Neural progenitor cell (in vitro differentiated cells): Measurements from ENCODE around the gene RGS1. TPM values are rescaled to one million over a fixed set of nuclear protein-coding genes. Genes with fewer than 3 reads are reported as not detected.

Source experiments
- DNase-seq: peaks from one replicate; pipeline ENCODE4 v3.0.0-alpha.2; 2016; ENCODE audit warnings: low spot score
- H2AFZ ChIP-seq: fragments of 200-600 bp; sonication (generic); replicated peaks from 2 replicates; pipeline ENCODE4 v1.6.1; 2016; ENCODE audit warnings: antibody characterized with exemption
- H3F3A ChIP-seq: fragments of 200-600 bp; sonication (generic); 2 replicates; pipeline ENCODE4 v1.6.1; 2016; ENCODE audit warnings: antibody characterized with exemption, low read depth
- H3K27ac ChIP-seq: fragments of 200-600 bp; sonication (generic); 2 replicates; pipeline ENCODE4 v1.5.1; 2016; ENCODE audit warnings: mild to moderate bottlenecking
- H3K27me3 ChIP-seq: fragments of 200-600 bp; sonication (generic); 2 replicates; pipeline ENCODE4 v1.6.1; 2016; ENCODE audit warnings: mild to moderate bottlenecking, moderate library complexity
- H3K36me3 ChIP-seq: fragments of 200-600 bp; sonication (generic); 2 replicates; pipeline ENCODE4 v1.5.1; 2016
- H3K4me1 ChIP-seq: fragments of 200-600 bp; sonication (generic); 2 replicates; pipeline ENCODE4 v1.6.1; 2016; ENCODE audit warnings: mixed run types
- H3K4me2 ChIP-seq: fragments of 200-600 bp; sonication (generic); 2 replicates; pipeline ENCODE4 v1.6.1; 2016
- H3K4me3 ChIP-seq: fragments of 200-600 bp; sonication (generic); 2 replicates; pipeline ENCODE4 v1.5.1; 2016
- H3K79me2 ChIP-seq: fragments of 200-600 bp; sonication (generic); 2 replicates; pipeline ENCODE4 v1.6.1; 2016; ENCODE audit warnings: low read depth
- H3K9ac ChIP-seq: fragments of 200-600 bp; sonication (generic); 2 replicates; pipeline ENCODE4 v1.6.1; 2016
- H3K9me3 ChIP-seq: fragments of 200-600 bp; sonication (generic); 2 replicates; pipeline ENCODE4 v1.5.1; 2016; ENCODE audit warnings: low read depth
- H4K20me1 ChIP-seq: fragments of 200-600 bp; sonication (generic); 2 replicates; pipeline ENCODE4 v1.6.1; 2016; ENCODE audit warnings: low read depth
- H3K27ac Mint-ChIP-seq: 3 replicates; pipeline ENCODE4 v1.8.0; 2021; ENCODE audit warnings: mixed read lengths
- H3K27me3 Mint-ChIP-seq: 2 replicates; pipeline ENCODE4 v1.8.0; 2022; ENCODE audit warnings: low read depth, mild to moderate bottlenecking, inconsistent platforms, moderate library complexity, mixed read lengths; ENCODE audit not compliant: insufficient read depth
- H3K36me3 Mint-ChIP-seq: 3 replicates; pipeline ENCODE4 v1.8.0; 2021; ENCODE audit warnings: mixed read lengths
- H3K4me1 Mint-ChIP-seq: 3 replicates; pipeline ENCODE4 v1.8.0; 2021; ENCODE audit warnings: mixed read lengths
- H3K4me3 Mint-ChIP-seq: 3 replicates; pipeline ENCODE4 v1.8.0; 2021; ENCODE audit warnings: mild to moderate bottlenecking, moderate library complexity, mixed read lengths
- H3K9me3 Mint-ChIP-seq: 3 replicates; pipeline ENCODE4 v1.8.0; 2020; ENCODE audit warnings: mixed read lengths
- CTCF ChIP-seq: fragments of 200-600 bp; sonication (generic); IDR thresholded peaks from 2 replicates; pipeline ENCODE4 v1.5.1; 2017; ENCODE audit warnings: antibody characterized with exemption, mild to moderate bottlenecking
- EZH2 ChIP-seq: fragments of 200-600 bp; sonication (generic); IDR thresholded peaks from 2 replicates; pipeline ENCODE4 v1.6.1; 2017; ENCODE audit warnings: antibody characterized with exemption, mild to moderate bottlenecking, moderate library complexity
- EZH2phosphoT487 ChIP-seq: fragments of 200-600 bp; sonication (generic); IDR thresholded peaks from 2 replicates; pipeline ENCODE4 v1.6.1; 2017; ENCODE audit warnings: antibody characterized with exemption
- total RNA-seq: library from RNA; depleted of rRNA; stranded (reverse); fragments of >200 nt; gene quantifications from 2 replicates; pipeline ENCODE4 v1.2.3, GENCODE V29; 2015; ENCODE audit warnings: low replicate concordance

The RGS1 gene
- total RNA-seq, 1 donor from 2014 or later, result not detected

DNA sequence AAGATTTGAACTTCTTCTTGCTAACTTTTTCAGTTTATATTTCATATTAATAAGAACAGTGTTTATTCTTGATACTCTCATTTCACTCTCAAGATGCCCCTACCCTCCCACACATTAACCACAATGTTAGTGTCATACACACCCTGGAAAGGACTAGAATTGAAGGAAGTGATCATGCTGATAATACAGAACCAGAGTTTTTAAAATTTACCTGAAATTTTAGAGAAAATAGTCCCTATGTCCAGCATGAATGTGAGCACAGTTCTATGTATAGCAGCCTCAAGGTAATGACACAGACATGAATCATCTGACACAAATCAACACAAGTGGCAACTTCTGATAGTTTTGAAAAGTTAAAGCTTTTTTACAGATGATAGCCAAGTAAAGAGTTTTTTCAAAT lies 26.0 kb downstream of the RGS1 start:
- H4K20me1 ChIP-seq, result no peaks in the 10 kb centered on the region

DNA sequence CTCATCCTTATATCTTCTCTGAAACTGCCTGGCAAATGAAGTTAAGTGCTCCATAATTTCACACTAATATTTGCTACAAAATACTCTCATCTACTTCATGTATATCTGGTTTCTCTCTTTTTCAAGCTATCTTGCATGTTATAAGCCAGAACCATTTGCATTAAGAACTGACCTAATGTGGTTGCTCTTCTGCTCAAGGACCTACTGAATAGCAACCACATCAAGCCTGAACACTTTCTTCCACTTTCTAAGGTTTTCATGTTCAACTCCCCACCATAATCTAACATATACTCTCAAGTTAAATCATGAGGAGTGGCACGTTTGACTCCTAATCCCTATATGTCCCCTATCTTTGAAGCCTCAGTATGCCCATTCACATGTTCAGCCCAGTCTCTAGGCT lies 27.2 kb downstream of the RGS1 start:
- Mint-ChIP-seq H3K27me3 (no peaks in the 10 kb centered on the region), H3K4me1 (no peaks in the 10 kb centered on the region), H3K27ac (no peak overlapping the region), H3K4me3 (no peak overlapping the region), H3K9me3 (no peaks in the 10 kb centered on the region), H3K36me3 (no peaks in the 10 kb centered on the region)
- Histone ChIP-seq H4K20me1 (no peaks in the 10 kb centered on the region), H2AFZ (no peak overlapping the region), H3K36me3 (no peaks in the 10 kb centered on the region), H3K9ac (no peak overlapping the region), H3F3A (no peaks in the 10 kb centered on the region), H3K4me1 (no peaks in the 10 kb centered on the region), H3K27me3 (no peaks in the 10 kb centered on the region), H3K4me3 (no peak overlapping the region), H3K4me2 (no peak overlapping the region), H3K79me2 (no peaks in the 10 kb centered on the region), H3K9me3 (no peaks in the 10 kb centered on the region), H3K27ac (no peak overlapping the region)
- TF ChIP-seq EZH2, result no peak
- DNase-seq, result no peak

More for the DNA sequence above, 26.0 kb downstream of the RGS1 start:
- H3K4me1 Mint-ChIP-seq, result no peaks in the 10 kb centered on the region
- H3K27ac Mint-ChIP-seq, result no peak overlapping the region
- no peaks in the 10 kb centered on the region for H3K9me3 ChIP-seq
- no peak overlapping the region for H3K27ac ChIP-seq
- no peaks in the 10 kb centered on the region for H3K27me3 ChIP-seq
- H3K4me1 ChIP-seq, result no peaks in the 10 kb centered on the region
- H3K79me2 ChIP-seq, result no peaks in the 10 kb centered on the region
- no peak overlapping the region for H3K4me3 ChIP-seq
- no peaks in the 10 kb centered on the region for H3F3A ChIP-seq
- no peak overlapping the region for H3K4me3 Mint-ChIP-seq
- H3K36me3 Mint-ChIP-seq, result no peaks in the 10 kb centered on the region
- H3K9ac ChIP-seq, result no peak overlapping the region
- no peaks in the 10 kb centered on the region for H3K36me3 ChIP-seq
- no peaks in the 10 kb centered on the region for H3K9me3 Mint-ChIP-seq
- H3K4me2 ChIP-seq, result no peak overlapping the region
- no peak for DNase-seq
- TF ChIP-seq EZH2 (no peak), CTCF (no peak), EZH2phosphoT487 (no peak)
- H3K27me3 Mint-ChIP-seq, result no peaks in the 10 kb centered on the region
- H2AFZ ChIP-seq, result no peak overlapping the region

DNA sequence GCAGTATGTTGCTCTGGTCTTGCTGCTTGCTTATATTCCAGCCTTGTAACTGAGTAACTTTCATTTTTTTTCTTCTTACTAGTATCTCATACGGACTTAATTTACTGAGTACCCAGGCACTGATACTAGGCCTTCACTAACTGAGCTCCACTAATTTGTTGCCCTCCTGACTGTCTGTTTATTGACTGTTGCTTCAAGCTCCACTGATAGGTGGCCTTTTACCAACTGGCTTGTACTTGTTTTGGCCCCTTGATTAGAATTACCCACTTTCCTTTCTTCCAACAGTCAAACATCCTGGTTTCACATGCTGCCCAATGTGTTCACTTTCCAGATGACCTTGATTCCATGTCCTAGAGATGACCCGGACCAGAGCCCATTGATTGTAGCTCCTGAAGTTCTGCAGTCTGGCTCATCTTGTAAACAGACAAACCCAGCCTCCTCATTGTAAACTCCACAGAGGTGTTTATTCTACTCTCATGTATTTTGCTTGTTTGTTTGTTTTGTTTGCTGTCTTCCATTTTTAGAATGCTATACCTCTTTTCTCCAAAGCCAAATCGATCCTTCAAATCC lies 27.7 kb downstream of the RGS1 start:
- no peak overlapping the region for H3K27ac ChIP-seq
- Mint-ChIP-seq H3K27me3 (no peaks in the 10 kb centered on the region), H3K36me3 (no peaks in the 10 kb centered on the region), H3K4me3 (no peak overlapping the region), H3K27ac (no peak overlapping the region), H3K9me3 (no peaks in the 10 kb centered on the region), H3K4me1 (no peaks in the 10 kb centered on the region)
- no peaks in the 10 kb centered on the region for H3F3A ChIP-seq
- no peak overlapping the region for H3K4me3 ChIP-seq
- no peak overlapping the region for H2AFZ ChIP-seq
- DNase-seq, result no peak
- no peaks in the 10 kb centered on the region for H4K20me1 ChIP-seq
- H3K4me2 ChIP-seq, result no peak overlapping the region
- no peaks in the 10 kb centered on the region for H3K27me3 ChIP-seq
- no peak overlapping the region for H3K9ac ChIP-seq
- H3K79me2 ChIP-seq, result no peaks in the 10 kb centered on the region
- no peaks in the 10 kb centered on the region for H3K4me1 ChIP-seq
- TF ChIP-seq CTCF (no peak), EZH2phosphoT487 (no peak), EZH2 (no peak)
- H3K36me3 ChIP-seq, result no peaks in the 10 kb centered on the region
- no peaks in the 10 kb centered on the region for H3K9me3 ChIP-seq

- no peak overlapping the region for H3K4me3 ChIP-seq
- no peak overlapping the region for H2AFZ ChIP-seq
- H4K20me1 ChIP-seq, result no peaks in the 10 kb centered on the region
- Mint-ChIP-seq H3K4me3 (no peak overlapping the region), H3K9me3 (no peaks in the 10 kb centered on the region), H3K27me3 (no peaks in the 10 kb centered on the region), H3K4me1 (no peaks in the 10 kb centered on the region), H3K27ac (no peak overlapping the region), H3K36me3 (no peaks in the 10 kb centered on the region)
- no peaks in the 10 kb centered on the region for H3K36me3 ChIP-seq
- H3K4me2 ChIP-seq, result no peak overlapping the region
- H3K9me3 ChIP-seq, result no peaks in the 10 kb centered on the region
- H3F3A ChIP-seq, result no peaks in the 10 kb centered on the region
- no peak overlapping the region for H3K27ac ChIP-seq
- no peaks in the 10 kb centered on the region for H3K4me1 ChIP-seq
- no peaks in the 10 kb centered on the region for H3K79me2 ChIP-seq
- no peak for DNase-seq
- no peak overlapping the region for H3K9ac ChIP-seq
- TF ChIP-seq EZH2phosphoT487 (no peak), EZH2 (no peak), CTCF (no peak)
- H3K27me3 ChIP-seq, result no peaks in the 10 kb centered on the region
Measured at GRCh38 chr1:192604979-192605620, 29.5 kb downstream of the RGS1 start.
